ENCODE measurements around the gene KLHL24.
"Not testable (repeated sequence)": the region's sequence is repeated elsewhere in the genome, so short reads cannot be mapped to it uniquely, and the experiment has no call there.

KLHL24 gene

GRCh38 chr3:183638101-183638852 is 2.9 kb downstream of the KLHL24 start:
- no peak for DNase-seq
- Histone ChIP-seq H3K79me1 (ENCODE audit: low read length) (peaks cover 11% of the 10 kb centered on the region), H3K27ac (ENCODE audit: low read depth, low read length) (no peak overlapping the region), H4K12ac (ENCODE audit: low read depth, low read length) (no peak overlapping the region), H3K4me3 (ENCODE audit: low read depth, low read length) (no peak overlapping the region), H3K9me3 (ENCODE audit: insufficient read depth, low read depth, low read length) (no peaks in the 10 kb centered on the region), H2AFZ (ENCODE audit: insufficient read depth, low read length, poor library complexity) (no peak overlapping the region), H3K14ac (ENCODE audit: low read length) (no peak overlapping the region), H3K4me2 (ENCODE audit: low read length) (no peak overlapping the region), H3K79me2 (ENCODE audit: control insufficient read depth, insufficient read depth, low read length, poor library complexity) (peaks cover 8% of the 10 kb centered on the region), H3K18ac (ENCODE audit: low read length) (no peak overlapping the region), H3K36me3 (ENCODE audit: control insufficient read depth in 1 of 2, insufficient read depth in 2 of 2, low read length in 2 of 2) (no peaks in the 10 kb centered on the region), H3K4me1 (ENCODE audit: control insufficient read depth in 1 of 2, insufficient read depth in 2 of 2, low read length in 2 of 2) (no peaks in the 10 kb centered on the region), H3K4ac (ENCODE audit: low read depth, low read length) (no peak overlapping the region), H4K8ac (ENCODE audit: low read depth, low read length) (no peak overlapping the region), H2AK5ac (ENCODE audit: low read length) (no peak overlapping the region), H2BK120ac (ENCODE audit: insufficient read depth, low read length, poor library complexity) (no peak overlapping the region), H2BK5ac (ENCODE audit: low read depth, low read length, poor library complexity) (no peak overlapping the region), H4K91ac (ENCODE audit: low read depth, low read length) (no peak overlapping the region), H2BK12ac (ENCODE audit: low read length) (no peak overlapping the region), H3K9ac (ENCODE audit: low read length) (no peak overlapping the region), H3K27me3 (ENCODE audit: insufficient read depth, low read length) (no peaks in the 10 kb centered on the region), H3K23ac (ENCODE audit: low read length) (no peak overlapping the region)
- WGBS (ENCODE audit: extremely low coverage, insufficient coverage, insufficient read length), result no CpG with 5 or more reads among the region's 6 CpGs

GRCh38 chr3:183640635-183641034 is 5.2 kb downstream of the KLHL24 start:
- no CpG with 5 or more reads among the region's 11 CpGs for WGBS (ENCODE audit: extremely low coverage, insufficient coverage, insufficient read length)
- not testable (repeated sequence) for H3K4ac ChIP-seq (ENCODE audit: low read depth, low read length); H3K9me3 ChIP-seq (ENCODE audit: insufficient read depth, low read depth, low read length); H2BK12ac ChIP-seq (ENCODE audit: low read length); H2AFZ ChIP-seq (ENCODE audit: insufficient read depth, low read length, poor library complexity); H3K14ac ChIP-seq (ENCODE audit: low read length); H3K27ac ChIP-seq (ENCODE audit: low read depth, low read length); H4K8ac ChIP-seq (ENCODE audit: low read depth, low read length); H3K36me3 ChIP-seq (ENCODE audit: control insufficient read depth in 1 of 2, insufficient read depth in 2 of 2, low read length in 2 of 2); H3K4me3 ChIP-seq (ENCODE audit: low read depth, low read length); H3K9ac ChIP-seq (ENCODE audit: low read length); H2AK5ac ChIP-seq (ENCODE audit: low read length); H4K91ac ChIP-seq (ENCODE audit: low read depth, low read length); H3K27me3 ChIP-seq (ENCODE audit: insufficient read depth, low read length); H3K4me2 ChIP-seq (ENCODE audit: low read length); H2BK120ac ChIP-seq (ENCODE audit: insufficient read depth, low read length, poor library complexity); H3K4me1 ChIP-seq (ENCODE audit: control insufficient read depth in 1 of 2, insufficient read depth in 2 of 2, low read length in 2 of 2); H3K23ac ChIP-seq (ENCODE audit: low read length); H3K18ac ChIP-seq (ENCODE audit: low read length); H3K79me2 ChIP-seq (ENCODE audit: control insufficient read depth, insufficient read depth, low read length, poor library complexity); H4K12ac ChIP-seq (ENCODE audit: low read depth, low read length); H2BK5ac ChIP-seq (ENCODE audit: low read depth, low read length, poor library complexity); DNase-seq
- H3K79me1 ChIP-seq (ENCODE audit: low read length), result peaks cover 10% of the 10 kb centered on the region

- H3K36me3 ChIP-seq (ENCODE audit: control insufficient read depth in 1 of 2, insufficient read depth in 2 of 2, low read length in 2 of 2), result no peaks in the 10 kb centered on the region
- peaks cover under 1% of the 10 kb centered on the region for H3K79me2 ChIP-seq (ENCODE audit: control insufficient read depth, insufficient read depth, low read length, poor library complexity)
- H3K4me3 ChIP-seq (ENCODE audit: low read depth, low read length), result no peak overlapping the region
- H3K23ac ChIP-seq (ENCODE audit: low read length), result no peak overlapping the region
- no peak overlapping the region for H3K4ac ChIP-seq (ENCODE audit: low read depth, low read length)
- peaks cover under 1% of the 10 kb centered on the region for H3K79me1 ChIP-seq (ENCODE audit: low read length)
- H2AK5ac ChIP-seq (ENCODE audit: low read length), result no peak overlapping the region
- no peak overlapping the region for H2BK120ac ChIP-seq (ENCODE audit: insufficient read depth, low read length, poor library complexity)
- H3K18ac ChIP-seq (ENCODE audit: low read length), result no peak overlapping the region
- no peaks in the 10 kb centered on the region for H3K4me1 ChIP-seq (ENCODE audit: control insufficient read depth in 1 of 2, insufficient read depth in 2 of 2, low read length in 2 of 2)
- H3K9me3 ChIP-seq (ENCODE audit: insufficient read depth, low read depth, low read length), result no peaks in the 10 kb centered on the region
- H2BK12ac ChIP-seq (ENCODE audit: low read length), result no peak overlapping the region
- H3K27me3 ChIP-seq (ENCODE audit: insufficient read depth, low read length), result no peaks in the 10 kb centered on the region
- no peak overlapping the region for H3K27ac ChIP-seq (ENCODE audit: low read depth, low read length)
- H3K14ac ChIP-seq (ENCODE audit: low read length), result no peak overlapping the region
- no CpG with 5 or more reads among the region's 2 CpGs for WGBS (ENCODE audit: extremely low coverage, insufficient coverage, insufficient read length)
- H3K9ac ChIP-seq (ENCODE audit: low read length), result no peak overlapping the region
- H4K91ac ChIP-seq (ENCODE audit: low read depth, low read length), result no peak overlapping the region
- no peak for DNase-seq
- no peak overlapping the region for H4K8ac ChIP-seq (ENCODE audit: low read depth, low read length)
- no peak overlapping the region for H2BK5ac ChIP-seq (ENCODE audit: low read depth, low read length, poor library complexity)
- H3K4me2 ChIP-seq (ENCODE audit: low read length), result no peak overlapping the region
- H2AFZ ChIP-seq (ENCODE audit: insufficient read depth, low read length, poor library complexity), result no peak overlapping the region
- no peak overlapping the region for H4K12ac ChIP-seq (ENCODE audit: low read depth, low read length)
Observed at GRCh38 chr3:183641882-183642281, 6.5 kb downstream of the KLHL24 start.

GRCh38 chr3:183644244-183644643 is 8.8 kb downstream of the KLHL24 start:
- Histone ChIP-seq H3K79me1 (ENCODE audit: low read length) (no peaks in the 10 kb centered on the region), H4K91ac (ENCODE audit: low read depth, low read length) (no peak overlapping the region), H2AFZ (ENCODE audit: insufficient read depth, low read length, poor library complexity) (no peak overlapping the region), H3K4me2 (ENCODE audit: low read length) (no peak overlapping the region), H3K27ac (ENCODE audit: low read depth, low read length) (no peak overlapping the region), H4K12ac (ENCODE audit: low read depth, low read length) (no peak overlapping the region), H4K8ac (ENCODE audit: low read depth, low read length) (no peak overlapping the region), H2AK5ac (ENCODE audit: low read length) (no peak overlapping the region), H3K9ac (ENCODE audit: low read length) (no peak overlapping the region), H3K4me3 (ENCODE audit: low read depth, low read length) (no peak overlapping the region), H3K27me3 (ENCODE audit: insufficient read depth, low read length) (no peaks in the 10 kb centered on the region), H2BK5ac (ENCODE audit: low read depth, low read length, poor library complexity) (no peak overlapping the region), H3K79me2 (ENCODE audit: control insufficient read depth, insufficient read depth, low read length, poor library complexity) (no peaks in the 10 kb centered on the region), H3K14ac (ENCODE audit: low read length) (no peak overlapping the region), H2BK12ac (ENCODE audit: low read length) (no peak overlapping the region), H3K36me3 (ENCODE audit: control insufficient read depth in 1 of 2, insufficient read depth in 2 of 2, low read length in 2 of 2) (no peaks in the 10 kb centered on the region), H3K18ac (ENCODE audit: low read length) (no peak overlapping the region), H3K4me1 (ENCODE audit: control insufficient read depth in 1 of 2, insufficient read depth in 2 of 2, low read length in 2 of 2) (no peaks in the 10 kb centered on the region), H3K9me3 (ENCODE audit: insufficient read depth, low read depth, low read length) (no peaks in the 10 kb centered on the region), H3K23ac (ENCODE audit: low read length) (no peak overlapping the region), H3K4ac (ENCODE audit: low read depth, low read length) (no peak overlapping the region), H2BK120ac (ENCODE audit: insufficient read depth, low read length, poor library complexity) (no peak overlapping the region)
- no peak for DNase-seq
- no CpG with 5 or more reads among the region's 1 CpG for WGBS (ENCODE audit: extremely low coverage, insufficient coverage, insufficient read length)

All from trophoblast cell (in vitro differentiated cells and primary cell).